Ovary (tissue), 3 donors: ENCODE measurements around the gene NAGS.

Experiments
- CTCF ChIP-seq, 3 donors: fragments of 450-650 bp in 2 of 3; fragments of 200-600 bp in 1 of 3; IDR thresholded peaks; one replicate each; pipeline versions ENCODE4 v1.5.1 to v1.8.0; 2016 to 2022; ENCODE audit warnings: antibody characterized with exemption in 3 of 3, mild to moderate bottlenecking in 1 of 3
- POLR2A ChIP-seq: fragments of 450-650 bp; IDR thresholded peaks from one replicate; pipeline ENCODE4 v1.6.1; 2017; ENCODE audit warnings: antibody characterized with exemption, mild to moderate bottlenecking, moderate library complexity
- donor health status: DM: no; HTN: no; CAD: no.

GRCh38 chr17:44006598-44007345, 2.4 kb downstream of the NAGS start:
- peak in 2 of 3 donors; percentile 51 to 59 for TF ChIP-seq CTCF (IDR thresholded peaks at IDR 0.05)
- TF ChIP-seq POLR2A: no peak
